ENCODE data around the gene DNPH1.

Gene DNPH1

DNA sequence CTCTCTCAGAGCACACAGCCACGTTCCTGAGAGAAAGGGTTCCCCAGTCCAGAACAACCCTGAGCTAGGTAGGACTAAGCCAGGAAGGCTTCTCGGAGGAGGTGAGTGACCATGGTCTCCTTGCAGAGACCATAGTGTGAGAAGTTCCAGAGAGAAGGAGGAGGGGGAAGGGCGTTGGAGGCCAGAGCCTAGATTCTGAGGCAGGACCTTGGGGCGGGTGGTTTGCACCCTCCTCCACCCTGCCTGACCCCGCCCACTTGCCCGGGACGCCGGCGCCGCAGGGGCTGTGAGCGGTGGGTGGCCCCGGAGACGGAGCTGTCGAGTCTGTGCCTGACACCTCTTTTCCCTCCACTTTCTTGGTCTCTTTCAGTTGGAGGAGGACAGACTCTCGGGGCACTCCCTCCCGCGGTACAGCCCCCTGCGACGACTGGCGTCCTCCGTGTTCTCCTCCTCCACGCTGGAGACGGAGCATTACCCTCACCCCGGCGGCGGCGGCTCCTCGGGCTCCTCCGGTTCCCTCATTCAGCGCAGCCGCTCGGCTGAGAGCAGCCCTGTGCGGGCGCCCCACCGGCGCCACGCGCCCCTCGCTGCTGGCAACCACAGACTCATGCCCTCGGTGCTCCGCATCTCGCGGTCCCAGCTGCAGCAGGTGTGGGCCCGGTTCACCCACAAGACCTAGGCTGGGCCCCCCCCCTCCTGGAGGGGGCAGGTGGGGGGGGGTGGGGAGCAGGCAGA, 40.2 kb upstream of the DNPH1 start:
- TF ChIP-seq, protein P1, sequence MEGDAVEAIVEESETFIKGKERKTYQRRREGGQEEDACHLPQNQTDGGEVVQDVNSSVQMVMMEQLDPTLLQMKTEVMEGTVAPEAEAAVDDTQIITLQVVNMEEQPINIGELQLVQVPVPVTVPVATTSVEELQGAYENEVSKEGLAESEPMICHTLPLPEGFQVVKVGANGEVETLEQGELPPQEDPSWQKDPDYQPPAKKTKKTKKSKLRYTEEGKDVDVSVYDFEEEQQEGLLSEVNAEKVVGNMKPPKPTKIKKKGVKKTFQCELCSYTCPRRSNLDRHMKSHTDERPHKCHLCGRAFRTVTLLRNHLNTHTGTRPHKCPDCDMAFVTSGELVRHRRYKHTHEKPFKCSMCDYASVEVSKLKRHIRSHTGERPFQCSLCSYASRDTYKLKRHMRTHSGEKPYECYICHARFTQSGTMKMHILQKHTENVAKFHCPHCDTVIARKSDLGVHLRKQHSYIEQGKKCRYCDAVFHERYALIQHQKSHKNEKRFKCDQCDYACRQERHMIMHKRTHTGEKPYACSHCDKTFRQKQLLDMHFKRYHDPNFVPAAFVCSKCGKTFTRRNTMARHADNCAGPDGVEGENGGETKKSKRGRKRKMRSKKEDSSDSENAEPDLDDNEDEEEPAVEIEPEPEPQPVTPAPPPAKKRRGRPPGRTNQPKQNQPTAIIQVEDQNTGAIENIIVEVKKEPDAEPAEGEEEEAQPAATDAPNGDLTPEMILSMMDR (IDR thresholded peaks at IDR 0.05; ENCODE audit: low read depth, low read length) = no peak
- H3K4me3 ChIP-seq (replicated peaks in 1 of 2; ENCODE audit: low read depth in 2 of 2, low read length in 2 of 2) = peak overlapping the region; percentile 16 to 21
- no peak for DNase-seq (ENCODE audit: low read depth in 2 of 2)

DNA sequence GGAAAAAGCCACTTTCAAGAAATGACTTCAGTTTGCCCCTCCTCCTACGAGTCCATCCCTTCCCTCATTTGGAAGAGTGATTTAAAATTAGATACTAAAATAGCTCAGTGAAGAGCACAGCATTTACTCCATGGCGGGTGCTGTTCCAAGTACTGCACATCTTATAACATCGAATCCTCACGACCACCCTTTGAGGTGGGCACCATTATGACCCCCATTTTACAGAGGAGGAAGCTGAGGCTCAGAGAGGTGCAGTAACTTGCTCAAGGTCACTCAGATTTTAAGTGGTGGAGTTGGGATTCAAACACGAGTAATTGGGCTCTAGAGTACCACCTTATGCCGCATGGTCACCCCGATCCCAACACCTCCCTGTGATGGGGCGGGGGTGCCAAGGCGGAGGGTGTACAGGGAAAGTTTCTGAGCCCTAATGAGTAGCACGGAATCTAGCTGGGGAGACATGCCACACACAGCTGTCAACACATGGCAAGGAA, 39.5 kb upstream of the DNPH1 start:
- no peak overlapping the region for H3K4me3 ChIP-seq (replicated peaks in 1 of 2; ENCODE audit: low read depth in 2 of 2, low read length in 2 of 2)
- DNase-seq (ENCODE audit: low read depth in 2 of 2) = no peak

DNA sequence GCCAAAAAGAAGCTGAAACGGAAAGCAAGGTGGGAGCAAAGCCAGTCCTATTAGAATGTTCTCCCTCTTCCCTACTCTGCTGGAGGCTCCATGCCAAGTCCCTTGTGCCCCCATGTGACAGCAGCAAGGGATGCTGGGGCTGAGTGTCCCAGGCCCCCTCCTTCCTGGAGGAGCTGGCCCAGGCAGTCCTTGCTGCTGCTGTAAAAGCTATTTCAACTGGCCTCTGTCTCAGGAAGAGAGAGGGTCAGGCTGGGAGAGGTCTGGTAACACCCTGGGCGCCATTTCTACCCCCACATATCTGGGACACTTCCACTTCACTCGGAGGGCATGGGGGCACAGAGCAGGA, 39.0 kb upstream of the DNPH1 start:
- no peak for DNase-seq (ENCODE audit: low read depth in 2 of 2)
- TF ChIP-seq, protein P1 (IDR thresholded peaks at IDR 0.05; ENCODE audit: low read depth, low read length) = no peak
- no peak overlapping the region for H3K4me3 ChIP-seq (replicated peaks in 1 of 2; ENCODE audit: low read depth in 2 of 2, low read length in 2 of 2)

More for the DNA sequence above, 39.5 kb upstream of the DNPH1 start:
- TF ChIP-seq, protein P1 (IDR thresholded peaks at IDR 0.05; ENCODE audit: low read depth, low read length) = no peak

DNA sequence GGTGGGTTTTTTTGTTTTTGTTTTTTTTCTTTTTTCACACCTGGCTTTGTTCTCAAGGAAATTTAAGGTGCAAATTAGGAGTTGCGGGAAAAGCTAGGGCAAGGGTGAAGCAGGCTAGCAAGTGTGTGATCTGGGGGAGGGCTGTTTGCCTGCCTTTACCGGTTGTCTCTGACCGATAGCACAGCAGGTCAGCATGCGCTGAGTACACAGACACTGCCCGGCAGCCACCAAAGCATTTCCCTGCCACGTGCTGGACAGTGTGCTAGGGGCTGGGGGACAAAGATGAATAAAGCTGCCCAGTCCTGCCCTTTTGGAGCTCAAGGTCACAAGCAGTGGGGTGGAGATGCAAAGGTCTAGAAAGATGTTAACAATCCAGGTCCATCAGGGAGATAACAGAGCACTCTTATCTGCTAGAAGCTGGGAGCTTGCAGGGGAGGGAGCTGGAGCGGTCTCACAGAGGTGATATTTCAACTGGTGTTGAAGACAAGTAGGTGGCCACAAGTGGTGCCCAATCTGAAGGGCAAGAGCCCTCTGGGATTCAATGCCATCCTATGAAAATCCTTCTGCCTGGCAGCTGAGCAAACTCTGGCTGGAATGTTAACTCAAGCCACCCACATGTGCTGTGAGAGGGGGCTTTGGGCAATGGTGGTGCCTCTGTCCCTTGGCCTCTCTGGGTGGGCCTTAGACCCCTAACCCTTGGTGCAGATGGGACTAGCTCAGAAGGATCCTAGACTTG, 38.5 kb upstream of the DNPH1 start:
- TF ChIP-seq, protein P1 (IDR thresholded peaks at IDR 0.05; ENCODE audit: low read depth, low read length) = no peak
- H3K4me3 ChIP-seq (replicated peaks in 1 of 2; ENCODE audit: low read depth in 2 of 2, low read length in 2 of 2) = no peak overlapping the region
- no peak for DNase-seq (ENCODE audit: low read depth in 2 of 2)

DNA sequence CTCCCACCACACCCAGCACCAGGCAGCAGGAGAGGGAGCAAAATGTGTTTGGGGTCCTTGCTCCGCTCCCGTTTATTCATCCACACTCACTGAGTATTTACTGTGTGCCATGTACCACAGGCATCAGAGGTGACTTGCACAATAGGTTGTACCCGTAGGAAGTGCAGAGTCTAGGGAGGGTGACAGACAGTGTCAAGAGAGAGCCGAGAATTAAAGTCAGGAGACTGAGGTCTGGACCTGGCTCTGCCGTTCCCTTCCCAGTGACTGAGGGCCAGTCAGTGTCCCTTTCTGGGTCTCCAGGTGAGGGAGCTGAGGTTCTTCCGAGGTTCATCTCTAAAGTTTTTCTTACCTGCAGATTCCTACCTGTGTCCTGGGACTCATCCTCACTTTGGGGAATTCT, 36.3 kb upstream of the DNPH1 start:
- TF ChIP-seq, protein P1 (IDR thresholded peaks at IDR 0.05; ENCODE audit: low read depth, low read length) = no peak
- no peak for DNase-seq (ENCODE audit: low read depth in 2 of 2)
- H3K4me3 ChIP-seq (replicated peaks in 1 of 2; ENCODE audit: low read depth in 2 of 2, low read length in 2 of 2) = no peak overlapping the region

DNA sequence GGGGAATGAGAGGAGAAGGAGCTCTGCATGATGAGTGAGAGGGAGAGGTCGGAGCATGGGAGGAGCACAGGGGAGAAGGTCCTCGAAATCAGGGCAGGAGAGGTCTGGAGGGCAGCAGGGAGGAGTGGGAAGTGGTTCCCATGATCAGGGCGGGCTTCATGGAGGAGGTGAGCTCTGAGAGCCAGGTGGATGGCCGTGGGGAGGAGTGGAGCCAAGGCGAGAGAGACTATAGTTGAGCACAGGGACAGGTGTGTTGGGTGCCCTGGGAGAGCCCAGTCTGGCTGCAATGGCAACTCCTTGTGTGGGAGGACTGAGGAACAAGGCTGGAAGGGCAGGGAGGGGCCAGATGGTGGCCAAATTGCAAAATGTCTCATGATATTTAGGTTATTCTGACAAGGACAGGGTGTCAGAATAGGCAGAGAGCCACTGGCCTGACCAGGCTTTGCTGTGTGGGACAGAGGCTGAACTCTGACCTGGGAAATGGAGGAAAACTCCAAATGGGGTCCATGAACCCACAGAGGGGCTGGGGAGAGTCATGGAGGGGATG, 35.4 kb upstream of the DNPH1 start:
- no peak overlapping the region for H3K4me3 ChIP-seq (replicated peaks in 1 of 2; ENCODE audit: low read depth in 2 of 2, low read length in 2 of 2)
- DNase-seq (ENCODE audit: low read depth in 2 of 2) = no peak
- TF ChIP-seq, protein P1 (IDR thresholded peaks at IDR 0.05; ENCODE audit: low read depth, low read length) = no peak
